K562 (cell line): ENCODE results near the gene SLC35E3. TPM values are rescaled to one million over a fixed set of nuclear protein-coding genes. Genes with fewer than 3 reads are reported as not detected.
"Not testable (repeated sequence)": the region's sequence is repeated elsewhere in the genome, so short reads cannot be mapped to it uniquely, and the experiment has no call there.

Experiments
- ADNP ChIP-seq: fragments of 200-800 bp; sonication (Bioruptor generic); IDR thresholded peaks from 2 replicates; pipeline ENCODE4 v1.6.1; 2016; ENCODE audit warnings: missing genetic modification characterization, missing compliant biosample characterization
- CC2D1A ChIP-seq: fragments of 450-650 bp; IDR thresholded peaks from 2 replicates; pipeline ENCODE4 v1.6.1; 2017; ENCODE audit warnings: mild to moderate bottlenecking
- ELF1 ChIP-seq: fragments of 200-800 bp; sonication (Bioruptor generic); IDR thresholded peaks from 2 replicates; pipeline ENCODE4 v1.6.1; 2016; ENCODE audit warnings: missing genetic modification characterization, missing compliant biosample characterization
- ID3 ChIP-seq, 2 experiments: fragments of 250-450 bp in 1 of 2; fragments of 450-650 bp in 1 of 2; sonication (Bioruptor Pico) in 1 of 2; IDR thresholded peaks; 2 replicates each; pipeline versions ENCODE4 v1.6.1 to v1.8.0; 2016 to 2021; ENCODE audit warnings: mild to moderate bottlenecking in 2 of 2, moderate library complexity in 2 of 2, missing compliant biosample characterization in 1 of 2, missing genetic modification characterization in 1 of 2
- L3MBTL2 ChIP-seq: fragments of 450-650 bp; IDR thresholded peaks from 2 replicates; pipeline ENCODE4 v1.6.1; 2016; ENCODE audit warnings: mild to moderate bottlenecking, moderate library complexity
- NFRKB ChIP-seq: fragments of 450-650 bp; IDR thresholded peaks from 2 replicates; pipeline ENCODE4 v1.6.1; 2016; ENCODE audit warnings: low read depth
- NR1H2 ChIP-seq: sonication (generic); formaldehyde crosslinking; IDR thresholded peaks from 2 replicates; pipeline ENCODE4 v1.4.0; 2020; ENCODE audit warnings: mild to moderate bottlenecking, missing genetic modification reagents
- NR2C1 ChIP-seq, 2 experiments: fragments of 450-650 bp; IDR thresholded peaks; 2 replicates each; pipeline ENCODE4 v1.6.1; 2017; ENCODE audit warnings: mild to moderate bottlenecking in 2 of 2, antibody characterized with exemption in 1 of 2, inconsistent platforms in 1 of 2, missing compliant biosample characterization in 1 of 2, missing genetic modification characterization in 1 of 2
- PHF20 ChIP-seq: fragments of 450-650 bp; IDR thresholded peaks from 2 replicates; pipeline ENCODE4 v1.6.1; 2018; ENCODE audit not compliant: partially characterized antibody
- ZNF407 ChIP-seq: fragments of 450-650 bp; IDR thresholded peaks from 2 replicates; pipeline ENCODE4 v1.6.1; 2016; ENCODE audit warnings: low read depth
- polyA plus RNA-seq, 8 experiments: library from polyadenylated mRNA; depleted of rRNA in 4 of 8; stranded (reverse) in 5 of 8; unstranded in 3 of 8; fragments of >200 nt; fragmentation: Nextera tagmentation in 2 of 8; fragmentation: Illumina TruSeq in 1 of 8; extraction: Ambion mirVana in 2 of 8; extraction: Trizol in 1 of 8; gene quantifications; 2 replicates each; pipeline versions ENCODE4 v1.2.1 to v1.2.3, GENCODE V29; 2011 to 2014; ENCODE audit warnings: inconsistent platforms in 1 of 8, missing spikeins in 1 of 8
- total RNA-seq, 7 experiments: library from RNA; depleted of rRNA in 6 of 7; stranded (reverse); fragments of >200 nt in 6 of 7; fragmentation: Illumina TruSeq in 2 of 7; extraction: Trizol in 2 of 7; gene quantifications; 2 replicates each; pipeline versions ENCODE4 v1.2.1 to v1.2.3, GENCODE V29; 2011 to 2021; ENCODE audit warnings: low replicate concordance in 1 of 7

The SLC35E3 gene
- total and polyA plus RNA-seq, 9 of the 15 experiments (the other 6 are each of a cell fraction or from before 2014, with no cell fraction given): 1.2 to 5.9 (median 3.8) TPM

GRCh38 chr12:68807274-68807575 is 61.2 kb downstream of the SLC35E3 start (continued):
- peak; percentile 61 for TF ChIP-seq ZNF407
- TF ChIP-seq ADNP (tag): peak; percentile 91
- peak; percentile 24; the same call in 1 of the 2 replicates for TF ChIP-seq ELF1 (tag)
- peak; percentile 53 for TF ChIP-seq PHF20
- peak; percentile 14; the same call in 1 of the 2 replicates for TF ChIP-seq NR2C1 (IDR thresholded peaks at IDR 0.05)
- peak; percentile 60; the same call in 1 of the 2 replicates for TF ChIP-seq NR2C1 (tag; IDR thresholded peaks at IDR 0.05)
- peak; percentile 65; the same call in 1 of the 2 replicates for TF ChIP-seq NFRKB
- TF ChIP-seq ID3 (CRISPR knock-in tag; IDR thresholded peaks at IDR 0.05): not testable (repeated sequence)
- TF ChIP-seq ID3 (tag; IDR thresholded peaks at IDR 0.05): peak; percentile 63; the same call in 1 of the 2 replicates
- TF ChIP-seq L3MBTL2: 0 out of 2 replicates have a peak, but pooled peaks have one; percentile 8
- peak; percentile 68; the same call in 1 of the 2 replicates for TF ChIP-seq CC2D1A
- TF ChIP-seq NR1H2 (CRISPR knock-in tag): 0 out of 2 replicates have a peak, but pooled peaks have one; percentile 20
